ENCODE measurements around the gene MED26.
A peak's percentile ranks its signal among the peaks of the same experiment; 100 is the strongest.
"Not testable (repeated sequence)": the region's sequence is repeated elsewhere in the genome, so short reads cannot be mapped to it uniquely, and the experiment has no call there.

Gene MED26

GRCh38 chr19:16571822-16572331 is 56.1 kb downstream of the MED26 start:
- DNase-seq: peak; percentile 49

GRCh38 chr19:16571283-16571682 is 56.7 kb downstream of the MED26 start:
- DNase-seq: no peak

GRCh38 chr19:16569609-16570320 is 58.2 kb downstream of the MED26 start:
- no peak for DNase-seq

GRCh38 chr19:16566702-16567101 is 61.3 kb downstream of the MED26 start:
- no peak for DNase-seq

- DNase-seq: no peak
These were observed 61.8 kb downstream of the MED26 start for GRCh38 chr19:16566161-16566560.

- DNase-seq: no peak
These were observed 63.2 kb downstream of the MED26 start for GRCh38 chr19:16564842-16565241.

GRCh38 chr19:16562608-16563025 is 65.4 kb downstream of the MED26 start:
- DNase-seq: no peak

GRCh38 chr19:16561382-16561781 is 66.6 kb downstream of the MED26 start:
- DNase-seq: no peak

- no peak for DNase-seq
These were observed 68.2 kb downstream of the MED26 start for GRCh38 chr19:16559780-16560276.

- DNase-seq: no peak
These were observed 73.2 kb downstream of the MED26 start for GRCh38 chr19:16554776-16555175.

GRCh38 chr19:16551902-16552301 is 76.1 kb downstream of the MED26 start:
- DNase-seq: not testable (repeated sequence)

GRCh38 chr19:16548956-16549355 is 79.0 kb downstream of the MED26 start:
- DNase-seq: no peak

GRCh38 chr19:16544473-16545231 is 83.4 kb downstream of the MED26 start:
- DNase-seq: no peak

GRCh38 chr19:16543734-16544133 is 84.3 kb downstream of the MED26 start:
- DNase-seq: not testable (repeated sequence)

GRCh38 chr19:16542910-16543472 is 85.0 kb downstream of the MED26 start:
- no peak for DNase-seq

GRCh38 chr19:16542045-16542909 is 85.7 kb downstream of the MED26 start, which contains the start of gene CHERP:
Gene CHERP, minus strand, starts transcription at chr19:16542437. Its CDS starts 59 bp downstream, at chr19:16542378.
- DNase-seq: peak; percentile 88

GRCh38 chr19:16541526-16542044 is 86.4 kb downstream of the MED26 start:
- no peak for DNase-seq

GRCh38 chr19:16540948-16541347 is 87.1 kb downstream of the MED26 start:
- DNase-seq: no peak

GRCh38 chr19:16537111-16537510 is 90.9 kb downstream of the MED26 start:
- DNase-seq: no peak

GRCh38 chr19:16536130-16536529 is 91.9 kb downstream of the MED26 start:
- DNase-seq: no peak

- DNase-seq: no peak
These were observed 92.6 kb downstream of the MED26 start for GRCh38 chr19:16535381-16535780.
